Epidermal melanocyte (primary cell): Measurements from ENCODE around the gene ZNF791.
A peak's percentile ranks its signal among the peaks of the same experiment; 100 is the strongest.
"Not testable (repeated sequence)": the region's sequence is repeated elsewhere in the genome, so short reads cannot be mapped to it uniquely, and the experiment has no call there.

Experiments
- DNase-seq: peaks from one replicate; pipeline ENCODE4 v3.0.0; 2011; ENCODE audit warnings: low spot score; ENCODE audit not compliant: insufficient read length

ZNF791 gene

DNA sequence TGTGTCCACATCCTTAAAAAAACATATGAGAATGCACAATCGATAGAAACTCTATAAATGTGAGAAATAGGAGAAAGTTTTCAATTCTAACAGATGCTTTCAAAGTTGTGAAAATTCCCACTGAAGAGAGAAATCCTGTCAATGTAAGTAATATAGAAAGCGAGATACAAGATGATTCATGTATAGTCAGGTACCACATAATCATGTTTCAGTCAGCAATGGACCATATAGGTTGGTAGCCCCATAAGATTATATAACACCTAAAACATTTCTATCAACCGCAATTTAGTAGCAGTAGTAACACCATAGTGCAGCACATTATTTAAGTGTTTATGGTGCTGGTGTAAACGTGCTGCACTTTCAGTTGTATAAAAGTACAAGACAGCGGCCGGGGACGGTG lies 18.5 kb downstream of the ZNF791 start:
- DNase-seq = no peak

DNA sequence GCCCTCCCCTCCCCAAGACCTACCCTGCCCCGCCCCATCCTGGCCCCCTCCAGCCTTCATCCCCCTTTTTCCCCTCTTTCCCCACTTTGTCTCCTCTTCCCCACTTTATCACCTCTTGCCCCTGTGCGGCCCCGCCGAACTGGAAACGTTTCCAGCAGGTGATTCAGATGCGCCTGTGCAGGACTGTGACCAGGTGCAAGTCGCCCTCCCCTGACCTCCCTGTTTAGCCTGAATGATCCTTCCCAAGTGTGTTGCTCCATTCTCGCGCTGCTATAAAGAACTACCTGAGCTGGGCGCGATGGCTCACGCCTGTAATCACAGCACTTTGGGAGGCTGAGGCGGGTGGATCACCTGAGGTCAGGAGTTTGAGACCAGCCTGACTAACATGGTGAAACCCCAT lies 25.9 kb downstream of the ZNF791 start:
- DNase-seq = no peak

DNA sequence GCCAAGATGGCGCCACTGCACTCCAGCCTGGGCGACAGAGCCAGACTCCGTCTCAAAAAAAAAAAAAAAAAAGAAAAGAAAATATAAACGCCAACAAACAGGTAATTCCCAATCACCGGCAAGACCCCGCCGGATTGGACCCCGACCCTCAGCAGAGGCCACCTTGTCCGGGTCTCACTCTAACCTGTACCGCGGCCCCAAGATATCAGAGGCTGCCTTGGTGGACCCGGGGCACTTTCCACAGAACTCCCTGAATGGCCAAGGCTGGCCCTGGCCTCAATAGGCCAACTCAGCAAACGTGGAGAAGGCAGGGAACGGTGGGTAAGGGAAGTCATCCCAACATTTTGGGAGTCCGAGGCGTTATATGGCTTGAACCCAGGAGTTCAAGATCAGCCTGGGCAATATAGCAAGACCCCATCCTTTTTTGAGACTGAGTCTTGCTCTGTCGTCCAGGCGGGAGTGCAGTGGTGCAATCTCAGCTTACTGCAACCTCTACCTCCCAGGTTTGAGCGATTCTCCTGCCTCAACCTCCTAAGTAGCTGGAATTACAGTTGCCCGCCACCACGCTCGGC lies 28.0 kb downstream of the ZNF791 start:
- no peak for DNase-seq

DNA sequence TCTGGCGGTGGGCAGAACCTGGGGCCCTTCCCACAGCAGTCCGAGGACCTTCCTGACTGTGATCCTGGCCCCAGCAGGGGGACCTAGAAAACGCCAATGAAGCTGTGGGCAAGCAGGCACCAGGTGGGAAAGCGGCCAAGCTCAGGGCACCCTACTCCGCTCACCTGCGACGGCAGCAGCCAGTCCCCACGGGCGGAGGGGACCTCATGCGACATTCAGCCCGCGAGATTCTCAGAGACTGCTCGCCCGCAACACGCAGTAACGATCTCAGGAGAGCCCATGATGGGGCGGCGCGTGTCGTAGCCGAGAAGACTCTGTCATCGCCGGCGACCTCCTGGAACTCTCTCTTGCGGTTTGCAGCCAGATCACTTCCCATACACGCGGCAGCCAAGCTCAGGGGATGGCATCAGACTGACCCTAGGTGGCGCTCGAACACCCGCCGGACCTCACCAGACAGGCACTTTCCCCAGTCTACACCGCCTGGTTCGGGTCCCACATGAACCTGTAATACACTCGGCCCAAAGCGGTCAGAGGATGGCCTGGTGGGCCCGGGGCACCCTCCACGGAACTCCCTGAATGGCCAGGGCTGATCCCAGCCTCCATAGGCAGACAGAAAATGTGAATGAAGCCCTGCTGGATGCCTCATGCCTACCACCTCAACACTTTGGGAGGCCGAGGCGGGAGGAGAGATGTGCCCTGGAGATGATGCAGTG lies 29.3 kb downstream of the ZNF791 start:
- DNase-seq = peak; percentile 75

DNA sequence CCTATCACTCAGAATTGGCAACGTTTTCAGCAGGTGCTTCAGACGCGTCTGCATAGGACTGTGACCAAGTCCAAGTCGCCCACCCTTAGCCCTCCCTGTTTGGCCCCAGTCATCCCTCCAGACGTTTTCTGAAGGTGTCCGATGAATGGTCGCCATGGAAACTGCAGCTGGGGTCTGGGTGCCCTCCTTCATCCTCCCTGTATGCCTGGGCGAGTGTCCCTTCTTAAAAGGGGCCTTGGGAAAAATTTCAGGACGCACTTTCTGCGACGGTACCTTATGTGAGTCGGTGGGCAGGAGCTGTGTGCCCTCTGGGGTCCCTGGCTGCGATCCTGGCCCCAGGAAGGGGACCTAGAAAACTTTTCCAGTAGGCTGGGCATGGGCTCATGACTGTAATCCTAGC lies 30.7 kb downstream of the ZNF791 start:
- DNase-seq = no peak

DNA sequence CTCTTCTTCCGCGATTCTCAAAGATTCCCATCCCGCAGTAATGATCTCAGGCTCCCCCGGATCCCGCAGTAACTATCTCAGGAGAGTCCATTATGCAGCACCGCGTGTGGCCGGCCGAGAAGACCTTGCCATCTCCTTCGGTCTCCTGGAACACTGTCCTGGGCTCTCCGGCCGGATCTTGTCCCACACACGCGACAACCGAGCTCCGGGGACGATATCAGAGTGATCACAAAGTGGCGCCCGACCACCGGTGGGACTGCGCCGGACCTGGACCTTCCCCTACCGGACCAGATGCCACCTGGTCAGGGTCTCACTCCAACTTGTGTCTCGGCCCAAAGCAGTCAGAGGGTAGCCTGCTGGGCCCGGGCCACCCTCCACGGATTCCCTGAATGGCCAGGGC lies 31.8 kb downstream of the ZNF791 start:
- DNase-seq = no peak

DNA sequence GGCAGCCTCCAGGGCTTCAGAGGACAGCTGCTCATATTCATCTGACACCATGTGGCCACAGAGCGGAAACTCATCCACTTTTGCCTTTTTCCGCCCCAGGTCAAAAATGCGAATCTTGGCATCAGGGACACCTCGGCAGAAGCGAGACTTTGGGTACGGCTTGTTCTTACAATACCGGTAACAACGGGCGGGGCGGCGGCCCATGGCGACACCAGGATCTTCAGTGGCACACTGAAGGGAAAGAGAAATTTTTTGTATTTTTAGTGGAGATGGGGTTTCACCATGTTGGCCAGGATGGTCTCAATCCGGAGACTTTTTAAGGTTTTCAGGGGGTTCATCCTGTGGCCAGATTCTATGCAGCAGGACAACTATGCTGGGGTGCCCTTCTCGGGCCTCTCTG lies 33.0 kb downstream of the ZNF791 start:
- not testable (repeated sequence) for DNase-seq

DNA sequence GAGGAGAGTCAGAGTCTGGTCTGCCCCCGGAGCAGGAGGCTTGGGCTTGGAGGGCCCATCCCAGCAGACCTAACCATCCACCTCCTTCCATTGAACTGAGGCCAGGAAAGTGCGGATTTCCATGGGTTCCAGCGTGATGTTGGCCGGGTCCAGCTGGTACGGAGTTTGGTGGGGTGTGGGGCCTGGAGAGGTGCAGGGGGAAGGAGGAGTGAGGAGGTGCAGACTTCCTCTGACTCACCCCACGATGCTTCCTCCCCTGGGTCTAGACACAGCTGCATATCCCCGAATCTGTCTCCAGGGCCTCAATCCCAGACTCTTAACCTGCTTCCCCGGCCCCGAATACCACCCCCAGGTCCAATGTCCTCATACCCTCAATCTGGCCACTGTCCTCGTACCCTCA lies 35.8 kb downstream of the ZNF791 start:
- DNase-seq = no peak

DNA sequence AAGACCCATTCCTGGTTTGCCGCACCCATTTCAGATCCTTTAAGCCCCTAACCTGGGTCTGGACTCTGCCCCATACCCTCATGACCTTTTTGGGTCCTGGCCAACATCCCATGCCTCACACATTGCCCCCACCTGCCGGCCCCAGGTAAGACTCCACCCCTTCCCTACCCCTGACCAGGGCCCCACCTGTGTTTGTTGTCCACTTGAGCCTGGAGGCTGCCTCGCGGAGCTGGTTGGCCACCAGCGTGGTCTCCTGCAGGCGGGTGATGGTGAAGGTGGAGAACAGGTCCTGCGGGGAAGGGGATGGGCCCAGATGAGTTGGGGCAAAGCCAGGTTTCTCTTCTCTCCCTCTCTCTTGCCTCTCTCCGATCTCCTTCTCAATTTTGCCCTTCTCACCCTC lies 36.3 kb downstream of the ZNF791 start:
- DNase-seq = no peak

DNA sequence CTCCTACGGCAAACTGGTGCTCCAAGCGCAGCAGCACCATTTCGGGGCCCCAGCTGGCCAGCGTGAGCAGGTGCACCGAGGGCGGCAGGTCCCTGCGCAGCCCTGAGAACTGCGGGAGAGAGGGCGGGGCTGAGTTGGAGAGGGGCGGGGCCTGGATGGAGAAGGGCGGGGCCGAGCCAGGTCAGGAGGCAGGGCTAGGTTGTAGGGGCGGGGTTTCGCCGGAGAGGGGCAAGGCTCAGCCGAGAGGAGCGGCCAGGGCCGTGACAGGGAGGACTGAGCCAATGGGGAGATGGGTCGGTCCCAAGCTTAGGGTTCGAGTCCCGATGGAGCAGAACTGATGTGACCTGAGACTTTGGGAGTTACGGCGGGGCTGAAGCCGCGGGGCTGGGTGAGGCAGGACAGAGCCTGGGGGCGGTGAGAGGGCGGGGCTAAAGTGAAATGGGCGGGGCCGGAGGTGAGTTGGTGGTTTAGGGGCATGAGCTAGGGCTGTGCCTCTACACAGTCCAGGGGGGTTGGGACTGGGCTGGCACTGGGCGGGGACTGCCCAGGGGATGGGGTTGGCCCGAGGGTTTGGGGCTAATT lies 36.9 kb downstream of the ZNF791 start:
- no peak for DNase-seq

DNA sequence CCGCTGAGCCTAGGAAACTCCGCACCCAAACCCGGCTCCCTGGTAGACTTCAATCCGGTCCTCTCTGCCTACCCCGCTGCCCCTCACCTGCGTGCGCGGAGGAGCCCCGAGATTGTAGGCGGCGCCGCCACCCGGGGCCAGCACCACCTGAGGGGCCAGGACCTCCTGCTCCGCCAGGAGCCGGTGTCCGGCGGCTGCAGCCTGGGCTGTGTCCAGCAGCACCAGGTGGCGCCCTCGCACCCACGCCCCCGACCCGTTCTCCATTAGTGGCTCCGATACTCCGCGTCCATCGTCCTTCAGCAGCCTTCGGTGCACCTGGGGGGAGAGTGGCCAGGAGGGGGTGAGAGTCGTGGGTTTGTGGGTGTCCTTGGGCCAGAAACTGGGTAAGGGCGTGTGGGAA lies 37.4 kb downstream of the ZNF791 start:
- DNase-seq = no peak

DNA sequence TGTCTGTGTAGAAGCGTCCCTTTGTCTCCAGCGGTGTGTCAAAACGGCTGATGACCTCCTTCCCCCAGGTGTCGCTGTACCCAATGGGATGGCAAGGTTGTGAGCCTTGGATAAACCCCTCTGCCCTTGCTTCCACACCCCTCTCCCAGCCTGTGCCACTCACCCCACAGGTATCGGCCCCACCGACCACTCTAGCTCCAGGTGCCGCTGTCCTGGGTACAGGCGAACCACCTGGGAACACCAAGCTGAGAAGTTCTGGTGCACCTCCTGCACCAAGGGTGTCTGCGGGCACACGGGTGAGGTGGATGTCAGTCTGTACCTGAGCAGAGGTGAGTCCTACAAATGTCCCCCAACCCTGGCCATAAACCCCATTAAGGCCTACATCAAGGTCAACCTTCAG lies 39.2 kb downstream of the ZNF791 start:
- no peak for DNase-seq

DNA sequence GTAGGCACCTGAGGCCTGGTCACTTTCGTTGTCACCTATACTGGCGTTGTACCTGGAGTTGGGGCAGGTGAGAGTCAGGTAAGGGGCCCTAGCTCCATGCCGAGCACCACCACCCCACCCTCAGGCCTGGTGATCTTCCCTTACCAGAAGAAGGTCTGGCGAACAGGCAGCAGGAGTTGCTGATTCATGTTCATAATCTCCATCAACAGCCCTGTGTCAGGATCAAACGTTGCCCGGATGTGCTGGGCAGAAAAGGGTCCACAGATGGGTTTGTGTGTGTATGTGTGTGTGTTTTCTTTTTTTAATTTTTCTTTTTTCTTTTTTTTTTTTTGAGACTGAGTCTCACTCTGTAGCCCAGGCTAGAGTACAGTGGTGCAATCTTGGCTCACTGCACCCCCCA lies 41.5 kb downstream of the ZNF791 start:
- no peak for DNase-seq

DNA sequence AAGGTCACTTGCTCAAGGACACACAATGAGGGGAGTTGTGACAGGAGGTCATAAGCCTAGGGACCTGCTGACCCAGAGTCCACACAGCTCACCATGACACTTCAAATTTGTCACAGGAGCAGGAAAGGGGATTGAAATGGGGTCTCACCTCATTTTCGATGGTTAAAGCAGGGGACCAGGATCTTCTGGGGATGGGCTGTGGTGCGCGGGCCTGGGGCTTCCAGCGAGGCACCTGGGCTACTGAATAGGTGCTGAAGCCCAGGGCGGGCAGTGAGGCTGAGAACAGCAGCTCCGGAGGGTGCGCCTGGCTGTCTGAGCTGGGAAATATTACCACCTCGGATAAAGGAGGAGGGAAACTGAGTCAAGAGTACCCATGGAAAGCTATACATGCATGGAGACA lies 44.8 kb downstream of the ZNF791 start:
- no peak for DNase-seq

DNA sequence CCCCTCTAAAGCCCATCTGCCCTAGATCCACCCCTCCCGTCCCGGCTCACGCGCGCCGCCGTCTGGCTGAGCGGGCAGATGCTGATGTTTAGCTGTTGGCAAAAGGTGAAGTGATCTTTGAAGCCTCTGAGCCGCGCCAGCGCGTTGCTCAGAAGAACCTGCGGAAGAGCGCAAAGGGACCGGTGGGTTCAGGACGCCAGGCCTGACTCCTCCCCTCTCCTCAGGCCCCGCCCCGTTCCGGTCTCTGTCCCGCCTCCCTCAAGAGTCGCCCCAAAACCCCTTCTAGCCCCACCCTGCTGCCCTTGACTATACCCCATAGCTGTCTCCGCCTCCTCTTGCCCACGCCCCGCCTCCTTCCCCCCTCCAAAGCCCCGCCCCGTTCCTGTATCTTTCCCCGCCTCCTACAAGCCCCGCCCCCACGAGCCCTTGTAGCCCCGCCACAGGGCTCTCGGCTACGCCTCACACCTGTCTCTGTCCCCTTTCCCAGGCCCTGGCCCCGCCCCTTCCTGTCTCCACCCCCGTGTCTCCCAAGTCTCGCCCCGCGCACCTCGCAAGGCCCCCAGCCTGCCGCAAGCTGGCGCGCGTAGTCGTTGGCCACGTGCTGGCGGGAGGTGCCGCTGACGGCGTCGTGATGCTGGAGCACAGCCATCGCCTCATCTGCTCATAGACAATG lies 46.3 kb downstream of the ZNF791 start:
- no peak for DNase-seq

DNA sequence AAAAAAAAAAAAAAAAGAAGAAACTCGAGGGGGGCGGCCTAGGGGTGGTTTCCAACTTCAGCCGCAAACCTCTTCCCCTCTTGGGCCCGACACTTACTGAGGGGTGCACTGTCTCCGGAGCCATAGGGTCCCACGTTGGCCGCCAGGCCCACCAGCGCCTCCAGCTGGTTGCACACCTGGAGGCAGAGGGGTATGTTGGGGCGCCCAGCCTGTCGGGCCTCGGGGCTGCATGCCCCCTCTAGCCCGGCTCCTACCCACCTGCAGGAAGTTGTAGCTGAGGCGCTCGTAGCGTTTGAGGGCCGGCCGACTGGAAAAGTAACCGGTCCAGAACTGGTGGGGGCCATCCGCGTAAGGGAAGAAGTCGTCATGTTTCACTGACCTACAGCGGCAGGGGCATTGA lies 47.2 kb downstream of the ZNF791 start:
- DNase-seq = no peak

DNA sequence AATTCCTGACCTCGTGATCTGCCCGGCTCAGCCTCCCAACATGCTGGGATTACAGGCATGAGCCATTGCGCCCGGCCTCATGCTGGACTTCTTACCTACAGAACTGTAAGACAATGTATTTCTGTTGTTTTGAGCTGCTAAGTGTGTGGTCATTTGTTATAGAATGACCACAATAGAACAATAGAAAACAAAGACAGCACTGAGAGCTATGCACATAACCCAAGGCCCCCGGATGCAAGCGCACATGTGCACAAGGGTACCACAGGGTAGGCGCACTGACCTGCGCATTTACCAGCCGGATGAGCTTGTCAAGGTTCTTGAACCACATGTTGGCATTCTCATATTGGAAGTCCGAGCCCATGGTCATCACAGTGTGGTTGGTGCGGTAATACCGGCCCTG lies 50.3 kb downstream of the ZNF791 start:
- DNase-seq = no peak

DNA sequence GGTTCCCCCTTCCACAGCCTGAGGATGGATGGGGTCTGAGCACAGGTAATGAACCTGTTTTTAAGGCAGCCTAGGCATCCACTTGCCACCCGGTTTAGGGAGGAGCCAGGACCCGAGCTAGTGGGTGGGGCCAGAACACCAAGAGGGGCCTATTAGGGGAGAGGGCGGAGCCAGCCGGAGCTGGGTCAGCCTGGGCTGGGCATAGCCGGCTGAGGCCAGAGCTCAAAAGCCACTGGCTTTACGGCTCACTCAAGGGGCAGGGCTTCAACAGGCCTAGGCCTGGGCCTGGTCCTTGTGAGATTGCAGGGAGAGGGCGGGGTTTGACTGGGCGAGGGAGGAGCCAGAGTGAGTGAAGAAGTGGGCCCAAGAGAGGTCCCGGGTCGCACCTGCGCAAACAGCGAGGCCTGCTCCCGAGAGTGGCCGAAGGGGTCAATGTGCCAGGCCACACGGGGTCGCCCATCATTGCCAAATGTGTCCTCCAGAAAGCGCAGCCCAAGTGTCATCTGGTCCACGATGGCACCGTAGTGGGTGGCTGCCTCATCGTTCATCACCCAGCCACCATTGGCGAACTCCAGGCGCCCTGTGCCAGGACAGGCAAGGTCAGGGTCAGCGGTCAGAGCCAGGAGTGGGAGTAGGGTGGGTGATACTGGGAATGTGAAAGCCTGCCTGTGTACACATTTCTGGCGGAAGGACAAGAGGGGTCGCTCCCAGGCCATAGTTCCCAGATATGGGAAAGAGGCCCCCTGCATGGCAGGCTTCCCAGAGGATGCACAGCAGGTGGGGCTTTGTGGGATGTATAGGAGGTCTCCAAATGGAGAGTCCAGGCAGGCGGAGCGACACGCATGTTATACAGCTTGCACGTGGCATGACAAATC lies 53.9 kb downstream of the ZNF791 start:
- no peak for DNase-seq

DNA sequence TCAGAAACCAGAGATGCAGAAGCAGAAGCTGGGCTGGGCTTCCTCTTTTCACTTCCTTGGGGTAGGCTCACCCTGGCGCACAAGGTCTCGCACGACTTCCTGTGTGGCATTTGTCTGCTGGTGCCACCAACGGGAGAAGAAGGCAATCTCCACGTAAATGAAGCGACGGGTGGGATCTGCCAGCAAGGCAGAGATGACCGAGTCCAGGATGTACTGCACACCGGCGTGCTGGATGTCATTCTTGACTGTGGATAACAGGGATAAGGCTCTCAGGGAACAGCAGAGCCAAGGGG lies 54.5 kb downstream of the ZNF791 start:
- DNase-seq = no peak

DNA sequence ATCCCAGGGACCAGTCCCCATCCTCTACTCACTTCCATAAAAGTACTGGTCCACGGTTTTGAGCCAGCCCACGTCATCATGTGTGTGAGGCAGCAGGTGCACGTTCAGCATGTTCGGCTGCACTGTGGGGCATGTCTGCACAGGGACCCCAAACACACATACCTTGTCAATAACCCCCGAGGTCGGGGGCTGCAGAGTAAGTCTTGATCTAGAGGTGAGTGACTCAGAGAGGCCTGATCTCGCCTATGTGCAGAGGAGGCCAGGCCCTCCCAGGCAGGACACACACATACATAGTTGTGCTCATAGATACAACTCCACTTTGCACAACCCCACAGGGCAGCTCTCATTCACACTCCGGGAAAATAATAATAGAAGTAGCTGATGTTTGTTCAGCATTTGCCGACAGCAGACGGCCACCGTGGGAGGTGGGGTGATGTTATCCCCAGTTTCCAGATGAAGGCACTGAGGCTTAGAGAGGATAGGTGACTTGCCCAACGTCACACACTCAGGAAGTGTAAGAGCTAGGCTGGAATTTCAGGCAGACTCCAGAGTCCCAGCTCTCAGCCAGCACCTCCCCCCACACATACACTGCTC lies 55.0 kb downstream of the ZNF791 start:
- DNase-seq = no peak

DNA sequence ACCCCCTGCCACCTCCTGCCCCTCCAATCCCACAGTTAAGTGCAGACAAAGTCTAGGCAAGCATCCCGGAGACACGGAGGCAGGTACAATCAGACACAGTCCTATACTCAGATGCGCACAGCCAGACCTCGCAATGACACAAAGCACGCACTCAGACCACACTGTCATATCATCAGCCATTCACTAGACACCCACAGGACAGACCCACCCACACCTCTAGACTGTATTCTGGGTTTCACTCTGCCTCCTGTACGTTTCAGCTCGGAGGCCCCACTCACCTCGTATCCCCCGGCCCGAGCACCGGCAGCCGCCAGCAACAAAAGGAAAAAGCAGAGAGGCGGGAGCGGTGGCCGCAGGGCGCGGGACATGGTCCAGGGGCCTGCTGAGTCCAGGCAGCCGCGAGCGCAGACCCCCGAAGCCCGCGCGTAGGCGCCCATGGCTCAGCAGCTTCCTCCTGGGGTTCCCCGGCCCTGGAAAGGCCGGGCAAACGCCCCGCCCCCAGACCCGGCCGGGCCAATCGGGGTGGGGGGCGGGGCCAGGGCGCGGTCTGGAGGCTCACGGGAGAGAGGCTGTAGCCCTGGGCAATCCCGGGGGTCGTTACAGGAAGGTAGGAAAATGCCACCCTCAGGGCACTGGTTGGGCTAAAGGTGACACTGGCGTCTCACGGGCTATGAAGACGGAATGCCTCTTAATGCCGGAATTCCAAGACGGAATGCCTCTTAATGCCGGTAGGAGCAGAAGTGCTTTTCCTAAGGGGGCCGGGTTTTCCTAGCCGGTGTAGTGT lies 55.7 kb downstream of the ZNF791 start, which contains the start of the genes MAN2B1 and WDR83:
Gene MAN2B1, minus strand, starts transcription at position 478 of the 784 bp plus-strand sequence. Its CDS starts 41 bp downstream, at position 437.
Gene WDR83, plus strand, starts transcription at position 543 of the 784 bp plus-strand sequence. CDS start 2,984 bp downstream, outside the sequence.
- DNase-seq = peak; percentile 96
